Cardiac muscle cell (in vitro differentiated cells and primary cell): ENCODE data around the gene PTPN9. TPM values are rescaled to one million over a fixed set of nuclear protein-coding genes. Genes with fewer than 3 reads are reported as not detected.

Source experiments
- DNase-seq, 2 donors: peaks; one replicate each; pipeline versions ENCODE4 v3.0.0 to v3.0.0-alpha.2; 2010 to 2017; ENCODE audit warnings: low read depth in 1 of 2, low spot score in 1 of 2
- H3K27ac ChIP-seq: fragments of 200-600 bp; sonication (generic); 2 replicates; pipeline ENCODE4 v1.5.1; 2016
- H3K27me3 ChIP-seq: fragments of 200-600 bp; sonication (generic); 2 replicates; pipeline ENCODE4 v1.6.0; 2016; ENCODE audit warnings: control low read depth
- H3K36me3 ChIP-seq: fragments of 200-600 bp; sonication (generic); 2 replicates; pipeline ENCODE4 v1.5.1; 2016; ENCODE audit warnings: control low read depth
- H3K4me1 ChIP-seq: fragments of 200-600 bp; sonication (generic); 2 replicates; pipeline ENCODE4 v1.8.1; 2017; ENCODE audit warnings: low read depth, mild to moderate bottlenecking, mixed run types
- H3K4me3 ChIP-seq: fragments of 200-600 bp; sonication (generic); 2 replicates; pipeline ENCODE4 v1.5.1; 2016; ENCODE audit warnings: mild to moderate bottlenecking
- H3K9me3 ChIP-seq: fragments of 200-600 bp; sonication (generic); 2 replicates; pipeline ENCODE4 v1.5.1; 2017; ENCODE audit warnings: low read depth, mild to moderate bottlenecking, control low read depth
- polyA plus RNA-seq: library from polyadenylated mRNA; unstranded; fragments of >200 nt; fragmentation: Nextera tagmentation; extraction: Ambion mirVana; gene quantifications from 2 replicates; pipeline ENCODE4 v1.2.1, GENCODE V29; 2016
- total RNA-seq: library from RNA; depleted of rRNA; stranded (reverse); fragments of >200 nt; gene quantifications from 2 replicates; pipeline ENCODE4 v1.2.3, GENCODE V29; 2016
- TF ChIP-seq, protein P1 (sequence below): IDR thresholded peaks from 2 replicates; pipeline ENCODE4 v1.5.1; 2012; ENCODE audit warnings: low read depth, mild to moderate bottlenecking, low read length

Gene PTPN9
- total and polyA plus RNA-seq, 2 experiments from 2014 or later = 24.3 to 29.2 TPM

DNA sequence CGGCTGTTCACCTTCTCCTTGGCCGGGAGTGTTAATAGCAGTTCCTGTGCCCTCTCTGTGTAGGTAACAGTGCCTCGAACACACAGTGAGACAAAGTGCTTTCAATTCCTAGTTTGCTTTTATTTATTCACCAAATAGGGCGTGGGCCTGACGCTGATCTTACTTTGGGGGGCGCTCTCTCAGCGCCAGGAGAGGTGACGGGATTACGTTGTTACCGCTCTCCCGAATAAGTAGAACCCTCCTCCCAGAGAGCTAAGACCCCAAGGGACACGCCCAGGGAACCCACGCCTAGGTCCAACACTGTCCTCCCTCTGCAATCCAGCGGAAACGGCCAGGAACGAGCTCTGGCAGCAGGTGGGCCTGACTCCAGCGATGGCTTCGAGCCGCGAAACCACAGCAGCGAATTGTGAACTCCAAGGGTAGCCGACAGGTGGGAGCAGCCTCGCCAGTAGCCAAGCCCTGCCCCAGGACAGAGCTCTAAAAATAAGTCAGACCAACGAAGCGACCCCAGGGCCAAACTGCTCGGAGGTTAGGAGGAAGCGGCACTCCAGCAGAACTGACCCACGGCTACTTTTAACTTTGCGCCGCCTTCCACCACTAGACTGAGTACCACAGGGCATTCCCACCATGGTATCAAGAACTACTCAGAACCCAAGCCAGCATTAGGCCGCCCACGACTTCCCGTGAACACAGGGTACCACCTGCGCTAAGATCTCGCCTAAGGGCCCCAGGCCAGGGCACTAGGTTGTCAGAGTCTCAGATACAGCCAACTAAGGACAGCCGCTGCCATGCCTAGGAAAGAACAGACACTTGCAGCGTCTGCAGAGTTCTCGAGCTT, 126.0 kb downstream of the PTPN9 start:
- H3K27ac ChIP-seq = peak overlapping the region; percentile 98
- no peaks in the 10 kb centered on the region for H3K9me3 ChIP-seq
- H3K27me3 ChIP-seq = no peaks in the 10 kb centered on the region
- TF ChIP-seq, protein P1, sequence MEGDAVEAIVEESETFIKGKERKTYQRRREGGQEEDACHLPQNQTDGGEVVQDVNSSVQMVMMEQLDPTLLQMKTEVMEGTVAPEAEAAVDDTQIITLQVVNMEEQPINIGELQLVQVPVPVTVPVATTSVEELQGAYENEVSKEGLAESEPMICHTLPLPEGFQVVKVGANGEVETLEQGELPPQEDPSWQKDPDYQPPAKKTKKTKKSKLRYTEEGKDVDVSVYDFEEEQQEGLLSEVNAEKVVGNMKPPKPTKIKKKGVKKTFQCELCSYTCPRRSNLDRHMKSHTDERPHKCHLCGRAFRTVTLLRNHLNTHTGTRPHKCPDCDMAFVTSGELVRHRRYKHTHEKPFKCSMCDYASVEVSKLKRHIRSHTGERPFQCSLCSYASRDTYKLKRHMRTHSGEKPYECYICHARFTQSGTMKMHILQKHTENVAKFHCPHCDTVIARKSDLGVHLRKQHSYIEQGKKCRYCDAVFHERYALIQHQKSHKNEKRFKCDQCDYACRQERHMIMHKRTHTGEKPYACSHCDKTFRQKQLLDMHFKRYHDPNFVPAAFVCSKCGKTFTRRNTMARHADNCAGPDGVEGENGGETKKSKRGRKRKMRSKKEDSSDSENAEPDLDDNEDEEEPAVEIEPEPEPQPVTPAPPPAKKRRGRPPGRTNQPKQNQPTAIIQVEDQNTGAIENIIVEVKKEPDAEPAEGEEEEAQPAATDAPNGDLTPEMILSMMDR = peak; percentile 11
- no peaks in the 10 kb centered on the region for H3K4me1 ChIP-seq
- peak; percentile 21 to 68 for DNase-seq
- peak overlapping the region; percentile 54 for H3K4me3 ChIP-seq
- no peaks in the 10 kb centered on the region for H3K36me3 ChIP-seq

DNA sequence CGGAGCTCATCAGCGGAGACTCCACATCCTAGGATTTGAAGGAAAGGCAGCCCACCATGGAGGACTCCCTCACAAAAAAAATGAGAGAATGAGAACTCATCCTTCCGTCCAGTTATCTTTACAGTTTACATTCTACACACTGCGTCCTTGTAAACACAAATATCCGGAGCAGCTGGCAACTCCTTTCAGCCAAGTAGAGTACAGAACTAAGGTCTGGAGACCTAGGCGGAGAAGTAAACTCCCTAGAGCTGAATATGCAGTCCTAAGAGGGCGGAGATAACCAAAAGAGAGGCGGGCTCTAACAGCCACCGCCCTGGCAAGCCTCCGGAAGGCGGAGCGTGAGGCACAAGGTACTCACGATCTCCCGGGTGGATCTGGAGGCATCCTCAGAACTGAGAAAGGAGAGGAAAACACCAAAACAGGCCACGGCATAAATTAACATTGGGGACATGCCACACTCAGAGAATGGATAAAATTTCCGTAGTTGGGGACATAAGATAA, 126.7 kb downstream of the PTPN9 start:
- TF ChIP-seq, protein P1 = no peak
- Histone ChIP-seq H3K4me1 (no peaks in the 10 kb centered on the region), H3K36me3 (no peaks in the 10 kb centered on the region), H3K27ac (peak overlapping the region; percentile 98), H3K4me3 (peak overlapping the region; percentile 54), H3K27me3 (no peaks in the 10 kb centered on the region), H3K9me3 (no peaks in the 10 kb centered on the region)
- peak; percentile 81 to 84 for DNase-seq

- Histone ChIP-seq H3K27me3 (no peaks in the 10 kb centered on the region), H3K36me3 (no peaks in the 10 kb centered on the region), H3K4me3 (peak within 1 kb of the TSS; percentile 75), H3K4me1 (no peaks in the 10 kb centered on the region), H3K9me3 (no peaks in the 10 kb centered on the region), H3K27ac (peak within 1 kb of the TSS; percentile 98)
- DNase-seq = peak; percentile 100
- TF ChIP-seq, protein P1 = no peak
These were observed 127.3 kb downstream of the PTPN9 start, which contains the start of gene SIN3A for GRCh38 chr15:75451674-75452363. Gene SIN3A (minus strand): TSS chr15:75451690. CDS start chr15:75430375, 21,315 bp downstream.

GRCh38 chr15:75451202-75451673, 127.9 kb downstream of the PTPN9 start:
- Histone ChIP-seq H3K27me3 (no peaks in the 10 kb centered on the region), H3K4me3 (peak overlapping the region; percentile 75), H3K9me3 (no peaks in the 10 kb centered on the region), H3K4me1 (no peaks in the 10 kb centered on the region), H3K36me3 (no peaks in the 10 kb centered on the region), H3K27ac (peak overlapping the region; percentile 96)
- no peak for DNase-seq
- TF ChIP-seq, protein P1 = no peak

GRCh38 chr15:75450307-75451201, 128.6 kb downstream of the PTPN9 start:
- Histone ChIP-seq H3K9me3 (no peaks in the 10 kb centered on the region), H3K4me3 (peak overlapping the region; percentile 75), H3K27ac (peak overlapping the region; percentile 96), H3K27me3 (no peaks in the 10 kb centered on the region), H3K36me3 (no peaks in the 10 kb centered on the region), H3K4me1 (no peaks in the 10 kb centered on the region)
- DNase-seq = peak; percentile 98
- TF ChIP-seq, protein P1 = no peak
